ENCODE measurements around the gene MFSD12.

Gene MFSD12

GRCh38 chr19:3528080-3528479 lies 29.3 kb downstream of the MFSD12 start:
- DNase-seq (ENCODE audit: low spot score) = no peak

GRCh38 chr19:3527238-3527910 lies 30.0 kb downstream of the MFSD12 start:
- no peak for TF ChIP-seq CTCF (IDR thresholded peaks at IDR 0.05; ENCODE audit: extremely low read depth, insufficient read depth, missing control alignments)
- in situ Hi-C loops (cut with MboI; ENCODE audit: low pct_unique_long_range_greater_than_20kb, low sequenced_read_pairs, unreplicated experiment) = no loop called here

More at GRCh38 chr19:3528080-3528479, 29.3 kb downstream of the MFSD12 start:
- no peak for TF ChIP-seq CTCF (IDR thresholded peaks at IDR 0.05; ENCODE audit: extremely low read depth, insufficient read depth, missing control alignments)
- in situ Hi-C loops (cut with MboI; ENCODE audit: low pct_unique_long_range_greater_than_20kb, low sequenced_read_pairs, unreplicated experiment) = no loop called here

GRCh38 chr19:3526507-3527237 lies 30.7 kb downstream of the MFSD12 start:
- DNase-seq (ENCODE audit: low spot score) = no peak
- TF ChIP-seq CTCF (IDR thresholded peaks at IDR 0.05; ENCODE audit: extremely low read depth, insufficient read depth, missing control alignments) = peak; percentile 22
- in situ Hi-C loops (cut with MboI; ENCODE audit: low pct_unique_long_range_greater_than_20kb, low sequenced_read_pairs, unreplicated experiment) = no loop called here

More at GRCh38 chr19:3527238-3527910, 30.0 kb downstream of the MFSD12 start:
- DNase-seq (ENCODE audit: low spot score) = no peak

- in situ Hi-C loops (cut with MboI; ENCODE audit: low pct_unique_long_range_greater_than_20kb, low sequenced_read_pairs, unreplicated experiment) = no loop called here
- TF ChIP-seq CTCF (IDR thresholded peaks at IDR 0.05; ENCODE audit: extremely low read depth, insufficient read depth, missing control alignments) = no peak
- DNase-seq (ENCODE audit: low spot score) = no peak
Measured at GRCh38 chr19:3524904-3525451, 32.4 kb downstream of the MFSD12 start.

- TF ChIP-seq CTCF (IDR thresholded peaks at IDR 0.05; ENCODE audit: extremely low read depth, insufficient read depth, missing control alignments) = no peak
- in situ Hi-C loops (cut with MboI; ENCODE audit: low pct_unique_long_range_greater_than_20kb, low sequenced_read_pairs, unreplicated experiment) = no loop called here
- no peak for DNase-seq (ENCODE audit: low spot score)
Measured at GRCh38 chr19:3524078-3524842, 33.1 kb downstream of the MFSD12 start.

GRCh38 chr19:3523361-3524077 lies 33.9 kb downstream of the MFSD12 start:
- in situ Hi-C loops (cut with MboI; ENCODE audit: low pct_unique_long_range_greater_than_20kb, low sequenced_read_pairs, unreplicated experiment) = no loop called here
- TF ChIP-seq CTCF (IDR thresholded peaks at IDR 0.05; ENCODE audit: extremely low read depth, insufficient read depth, missing control alignments) = no peak
- DNase-seq (ENCODE audit: low spot score) = no peak

All from GM13977 (cell line).